Right lobe of liver (tissue), 6 donors: ENCODE measurements around the gene CAB39. TPM values are rescaled to one million over a fixed set of nuclear protein-coding genes. Genes with fewer than 3 reads are reported as not detected.

ENCODE experiments used
- ATAC-seq, 4 donors: fragments of 200-7000 bp; cut with Tn5 transposase; one replicate each; pipeline ENCODE4 v1.9.1; 2020; ENCODE audit warnings: mild to moderate bottlenecking in 4 of 4, moderate library complexity in 4 of 4
- DNase-seq, 3 donors: peaks; one replicate each; pipeline ENCODE4 v3.0.0-alpha.2; 2020
- H3K27ac ChIP-seq, 3 donors: fragments of 200-600 bp; one replicate each; pipeline ENCODE4 v1.8.0; 2022
- H3K27me3 ChIP-seq, 2 donors: fragments of 200-600 bp; one replicate each; pipeline ENCODE4 v1.8.0; 2022
- H3K36me3 ChIP-seq, 4 donors: fragments of 200-600 bp; sonication (generic) in 1 of 4; one replicate each; pipeline versions ENCODE4 v1.5.1 to v1.8.0; 2017 to 2022; ENCODE audit warnings: control low read depth in 1 of 4
- H3K4me1 ChIP-seq, 4 donors: fragments of 200-600 bp; sonication (generic) in 1 of 4; one replicate each; pipeline versions ENCODE4 v1.5.1 to v1.8.0; 2017 to 2022; ENCODE audit warnings: control low read depth in 1 of 4
- H3K4me3 ChIP-seq, 3 donors: fragments of 200-600 bp; one replicate each; pipeline ENCODE4 v1.8.0; 2022
- H3K9me3 ChIP-seq, 4 donors: fragments of 200-600 bp; sonication (generic) in 1 of 4; one replicate each; pipeline versions ENCODE4 v1.5.1 to v1.8.0; 2017 to 2022; ENCODE audit warnings: control low read depth in 1 of 4
- CTCF ChIP-seq, 4 donors: fragments of 200-600 bp in 3 of 4; fragments of 450-650 bp in 1 of 4; IDR thresholded peaks; one replicate each; pipeline versions ENCODE4 v1.5.1 to v1.8.0; 2016 to 2022; ENCODE audit warnings: antibody characterized with exemption in 4 of 4, mild to moderate bottlenecking in 2 of 4
- POLR2A ChIP-seq: fragments of 450-650 bp; IDR thresholded peaks from one replicate; pipeline ENCODE4 v1.6.1; 2017; ENCODE audit warnings: antibody characterized with exemption, mild to moderate bottlenecking
- WGBS: methylation state at CpG from one replicate; pipeline ENCODE4 v1.1.6; 2018; ENCODE audit warnings: low coverage, low lambda C conversion rate; ENCODE audit not compliant: insufficient coverage; ENCODE audit errors: missing lambda C conversion rate; 5-methylcytosine and 5-hydroxymethylcytosine counted together
- intact Hi-C, 2 donors: fragments of 100-400 bp; cut with DNase I; formaldehyde crosslinking; loops; one replicate each; pipeline versions ENCODE4 v1.11.2 to v1.14.1; 2022
- total RNA-seq, 6 experiments: library from RNA; depleted of rRNA in 2 of 6; stranded (reverse); fragments of >200 nt in 2 of 6; fragmentation: NEBNext Ultra II Directional in 3 of 6; extraction: Animal tissue kit (Norgen Biotek cat#: 25700) in 3 of 6; gene quantifications; one replicate each; pipeline versions ENCODE4 v1.1.0 to v1.2.4, GENCODE V29; 2016 to 2023
- donor health status: DM: no; HTN: yes; CAD: no.
- donor health status: DM: no; HTN: no; CAD: no.
- donor health status: DM: no; HTN: no; CAD: no.
- donor health status: DM: no; HTN: yes; CAD: no.
- donor health status: DM: no; HTN: yes; CAD: no.

CAB39 gene
- total RNA-seq, 6 experiments from 2014 or later: 25.3 to 32.4 (median 27.8) TPM

GRCh38 chr2:230773039-230773773 lies 60.6 kb downstream of the CAB39 start:
- intact Hi-C loops: no loop called here
- H3K4me1 ChIP-seq: no peaks in the 10 kb centered on the region
- H3K9me3 ChIP-seq: no peaks in the 10 kb centered on the region
- no peak overlapping the region for H3K4me3 ChIP-seq
- DNase-seq (no peak), ATAC-seq (no peak)
- H3K27ac ChIP-seq: no peak overlapping the region
- no peaks in the 10 kb centered on the region for H3K27me3 ChIP-seq
- 93% methylated on average over 4 of the region's 4 CpGs for WGBS
- H3K36me3 ChIP-seq: no peaks in the 10 kb centered on the region
- no peak for TF ChIP-seq POLR2A

- Histone ChIP-seq H3K27ac (no peak overlapping the region), H3K27me3 (no peaks in the 10 kb centered on the region), H3K4me1 (no peaks in the 10 kb centered on the region), H3K36me3 (no peaks in the 10 kb centered on the region), H3K9me3 (no peaks in the 10 kb centered on the region), H3K4me3 (no peak overlapping the region)
- peak in 1 of 4 donors; percentile 63 for ATAC-seq
- WGBS: 93% methylated on average over 3 of the region's 4 CpGs
- DNase-seq: no peak
- no peak for TF ChIP-seq POLR2A
- TF ChIP-seq CTCF (IDR thresholded peaks at IDR 0.05): no peak
- intact Hi-C loops: no loop called here
These were observed 61.8 kb downstream of the CAB39 start for GRCh38 chr2:230774348-230774951.

GRCh38 chr2:230775737-230776136 lies 63.1 kb downstream of the CAB39 start:
- no peak for TF ChIP-seq CTCF (IDR thresholded peaks at IDR 0.05)
- no peak for TF ChIP-seq POLR2A
- Histone ChIP-seq H3K27ac (no peak overlapping the region), H3K27me3 (no peaks in the 10 kb centered on the region), H3K9me3 (no peaks in the 10 kb centered on the region), H3K36me3 (no peaks in the 10 kb centered on the region), H3K4me3 (no peak overlapping the region), H3K4me1 (no peaks in the 10 kb centered on the region)
- DNase-seq (no peak), ATAC-seq (no peak)
- intact Hi-C loops: no loop called here
- WGBS: 96% methylated on average over 4 of the region's 4 CpGs

- Histone ChIP-seq H3K4me3 (no peak overlapping the region), H3K27ac (no peak overlapping the region), H3K9me3 (no peaks in the 10 kb centered on the region), H3K4me1 (no peaks in the 10 kb centered on the region), H3K27me3 (no peaks in the 10 kb centered on the region), H3K36me3 (no peaks in the 10 kb centered on the region)
- 99% methylated on average over 3 of the region's 3 CpGs for WGBS
- ATAC-seq (no peak), DNase-seq (no peak)
- intact Hi-C loops: no loop called here
- TF ChIP-seq POLR2A (no peak), CTCF (IDR thresholded peaks at IDR 0.05) (no peak)
These were observed 65.1 kb downstream of the CAB39 start for GRCh38 chr2:230777721-230778120.

GRCh38 chr2:230778350-230779063 lies 65.9 kb downstream of the CAB39 start:
- TF ChIP-seq CTCF (IDR thresholded peaks at IDR 0.05): no peak
- TF ChIP-seq POLR2A: no peak
- H3K27me3 ChIP-seq: no peaks in the 10 kb centered on the region
- no peak overlapping the region for H3K27ac ChIP-seq
- DNase-seq (no peak), ATAC-seq (no peak)
- H3K36me3 ChIP-seq: no peaks in the 10 kb centered on the region
- H3K4me3 ChIP-seq: no peak overlapping the region
- WGBS: 91% methylated on average over 8 of the region's 8 CpGs
- H3K9me3 ChIP-seq: no peaks in the 10 kb centered on the region
- intact Hi-C loops: no loop called here
- H3K4me1 ChIP-seq: no peaks in the 10 kb centered on the region
